Stimulated activated CD4-positive, alpha-beta T cell treated with anti-CD3 and anti-CD28 coated beads, Interleukin-2, amount 100 ng/mL, for 48 hours (primary cell): Measurements from ENCODE around the gene BTBD18.
"Not testable (repeated sequence)": the region's sequence is repeated elsewhere in the genome, so short reads cannot be mapped to it uniquely, and the experiment has no call there.

ENCODE experiments used
- DNase-seq, 2 donors: peaks; one replicate each; pipeline ENCODE4 v3.0.0-alpha.2; 2020

BTBD18 gene

DNA sequence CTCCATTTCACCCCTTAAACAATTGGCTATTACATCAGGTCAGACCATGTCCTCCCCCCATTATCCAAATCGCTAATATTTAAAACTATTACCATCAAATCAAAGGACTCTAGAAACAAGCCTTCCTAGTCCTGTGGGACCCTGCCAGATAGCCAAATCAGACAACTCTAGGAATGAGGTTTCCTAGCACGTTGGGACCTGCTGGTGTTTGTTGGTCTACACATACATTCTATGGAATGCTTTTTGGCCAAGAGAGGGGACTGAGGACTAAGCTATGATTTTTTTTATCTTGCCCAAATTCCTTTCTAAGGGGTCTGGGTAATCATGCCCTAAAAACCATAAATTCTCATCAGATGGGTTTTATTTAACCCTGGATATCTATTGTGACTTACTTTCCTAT is 24.4 kb downstream of the BTBD18 start:
- DNase-seq: no peak

DNA sequence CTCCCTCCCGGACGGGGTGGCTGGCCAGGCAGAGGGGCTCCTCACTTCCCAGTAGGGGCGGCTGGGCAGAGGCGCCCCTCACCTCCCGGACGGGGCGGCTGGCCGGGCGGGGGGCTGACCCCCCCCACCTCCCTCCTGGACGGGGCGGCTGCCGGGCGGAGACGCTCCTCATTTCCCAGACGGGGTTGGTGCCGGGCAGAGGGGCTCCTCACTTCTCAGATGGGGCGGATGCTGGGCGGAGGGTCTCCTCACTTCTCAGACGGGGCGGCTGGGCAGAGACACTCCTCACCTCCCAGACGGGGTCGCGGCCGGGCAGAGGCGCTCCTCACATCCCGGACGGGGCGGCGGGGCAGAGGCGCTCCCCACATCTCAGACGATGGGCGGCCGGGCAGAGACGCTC is 34.9 kb downstream of the BTBD18 start:
- not testable (repeated sequence) for DNase-seq

DNA sequence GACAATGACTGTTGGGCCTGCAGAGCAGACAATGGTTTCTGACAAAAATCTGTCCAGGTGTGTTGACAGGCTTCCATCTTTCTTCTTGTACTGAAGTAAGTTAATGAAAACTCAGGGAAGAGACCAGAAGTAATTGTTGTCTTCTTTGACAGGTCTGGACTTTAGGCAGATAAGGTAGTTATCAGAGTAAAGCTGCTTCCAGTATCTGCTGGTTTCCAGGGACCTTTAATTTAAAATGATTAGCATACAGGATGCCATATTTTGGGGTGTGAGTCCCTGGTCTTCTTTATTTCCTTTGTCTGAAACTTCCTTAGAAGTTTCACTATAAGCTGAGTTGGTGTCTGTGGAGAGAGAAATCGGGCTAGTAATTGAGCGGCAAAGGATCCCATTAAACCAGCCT is 37.8 kb downstream of the BTBD18 start:
- DNase-seq: no peak

DNA sequence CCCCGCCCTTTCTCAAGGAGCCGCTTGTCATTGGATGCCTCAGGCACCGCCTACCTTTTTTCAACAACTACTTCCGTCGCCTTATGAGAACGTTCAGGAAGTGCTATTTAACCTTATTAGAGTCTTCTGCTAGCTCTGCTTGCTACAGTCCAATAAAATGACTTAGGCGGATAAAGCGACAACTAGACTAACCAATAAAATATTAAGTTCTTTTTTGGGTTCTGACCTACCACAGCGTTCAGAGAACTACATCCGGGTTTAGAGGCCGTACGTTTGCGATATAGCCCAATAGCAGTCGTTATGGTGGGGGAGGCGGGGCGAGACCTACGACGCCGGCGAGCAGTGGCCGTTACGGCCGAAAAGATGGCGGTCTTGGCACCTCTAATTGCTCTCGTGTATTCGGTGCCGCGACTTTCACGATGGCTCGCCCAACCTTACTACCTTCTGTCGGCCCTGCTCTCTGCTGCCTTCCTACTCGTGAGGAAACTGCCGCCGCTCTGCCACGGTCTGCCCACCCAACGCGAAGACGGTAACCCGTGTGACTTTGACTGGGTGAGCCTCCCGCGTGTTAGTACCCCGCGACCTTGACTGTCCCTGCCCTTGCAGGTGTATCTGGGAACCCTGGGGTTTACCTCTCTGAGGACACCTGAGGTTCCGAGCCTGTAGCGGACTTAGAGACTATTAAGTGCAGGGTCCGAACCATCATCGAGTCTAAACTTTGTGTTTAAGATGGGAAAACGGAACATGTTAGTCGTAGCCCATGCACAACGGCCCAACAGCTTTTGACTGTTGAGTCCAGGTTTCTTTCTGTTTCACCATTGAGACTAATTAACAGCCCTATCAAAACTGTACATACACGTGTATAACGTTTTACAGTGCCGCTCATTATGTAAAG is 39.1 kb downstream of the BTBD18 start, which contains the start of gene TMX2:
TMX2 (plus strand) TSS at position 338 of the 895 bp plus-strand sequence; CDS start at position 364, 26 bp downstream.
- DNase-seq: peak; percentile 84

DNA sequence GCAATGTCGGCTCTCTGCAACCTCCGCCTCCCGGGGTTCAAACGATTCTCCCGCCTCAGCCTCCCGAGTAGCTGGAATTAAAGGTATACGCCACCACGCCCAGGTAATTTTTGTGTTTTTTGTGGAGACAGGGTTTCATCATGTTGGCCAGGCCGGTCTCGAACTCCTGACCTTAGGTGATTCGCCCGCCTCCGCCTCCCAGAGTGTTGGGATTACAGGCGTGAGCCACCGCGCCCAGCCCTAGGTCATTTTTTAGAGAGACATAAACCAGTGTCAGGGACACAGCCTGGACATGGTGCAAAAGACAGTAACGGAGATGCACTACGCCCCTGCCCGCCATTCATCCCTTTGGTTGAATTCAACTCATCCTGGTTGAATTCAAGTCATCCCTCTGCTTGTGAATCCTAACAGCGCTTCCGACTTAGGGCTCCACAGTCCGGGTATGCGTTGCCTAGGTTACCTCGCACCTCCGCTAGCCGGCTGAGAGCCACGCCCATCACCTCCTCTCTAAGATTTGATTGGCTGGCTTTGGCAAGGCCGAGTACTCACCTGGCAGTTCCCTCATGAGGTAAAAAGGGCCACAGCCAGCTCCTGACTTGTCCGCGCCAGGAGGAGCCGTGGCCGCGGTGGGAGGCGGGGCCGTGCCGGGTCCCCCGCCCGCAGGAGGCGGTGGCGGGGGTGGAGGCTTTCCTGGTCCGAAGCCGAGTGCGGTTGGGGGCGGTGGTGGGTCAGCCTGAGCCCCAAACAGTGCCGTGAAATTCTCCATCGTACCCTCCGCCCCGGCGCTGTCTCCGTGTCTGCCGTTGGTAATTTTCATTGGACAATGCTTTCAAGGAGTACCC is 40.0 kb downstream of the BTBD18 start, which contains the start of gene MED19:
MED19 (minus strand) TSS at position 802 of the 842 bp plus-strand sequence; CDS start at position 766, 36 bp downstream.
- peak; percentile 62 to 65 for DNase-seq

DNA sequence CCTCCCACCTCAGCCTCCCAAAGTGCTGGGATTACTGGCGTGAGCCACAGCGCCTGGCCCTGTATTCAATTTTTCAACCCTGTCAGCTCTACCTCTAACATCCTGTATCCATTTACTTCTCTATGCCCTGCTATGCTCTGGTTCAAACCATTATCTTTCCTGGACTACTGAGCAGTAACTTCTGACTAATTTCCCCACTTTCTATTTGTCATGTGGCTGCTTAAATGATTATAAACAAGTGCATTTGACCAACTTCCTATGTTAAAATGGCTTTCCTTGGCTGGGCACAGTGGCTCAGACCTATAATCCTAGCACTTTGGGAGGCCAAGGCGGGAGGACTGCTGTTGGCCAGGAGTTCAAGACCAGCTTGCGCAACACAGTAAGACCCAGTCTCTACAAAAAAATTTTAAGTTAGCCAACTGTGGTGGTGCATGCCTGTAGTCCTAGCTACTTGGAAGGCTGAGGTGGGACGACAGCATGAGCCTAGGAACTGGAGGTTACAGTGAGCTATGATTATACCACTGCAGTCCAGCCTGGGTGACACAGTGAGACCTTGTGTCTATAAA is 41.7 kb downstream of the BTBD18 start:
- DNase-seq: no peak

DNA sequence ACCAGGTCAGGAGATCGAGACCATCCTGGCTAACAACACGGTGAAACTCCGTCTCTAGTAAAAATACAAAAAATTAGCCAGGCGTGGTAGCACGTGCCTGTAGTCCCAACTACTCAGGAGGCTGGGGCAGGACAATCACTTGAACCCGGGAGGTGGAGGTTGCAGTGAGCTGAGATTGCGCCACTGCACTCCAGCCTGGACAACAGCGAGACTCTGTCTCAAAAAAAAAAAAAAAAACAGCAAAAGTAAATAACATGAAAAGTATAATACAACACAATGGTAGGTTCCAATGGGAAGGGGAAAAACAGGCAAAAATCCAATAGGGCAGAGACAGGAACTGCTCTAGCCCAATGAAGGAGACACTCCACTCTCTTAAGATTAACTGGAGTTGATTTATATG is 46.2 kb downstream of the BTBD18 start:
- DNase-seq: not testable (repeated sequence)

DNA sequence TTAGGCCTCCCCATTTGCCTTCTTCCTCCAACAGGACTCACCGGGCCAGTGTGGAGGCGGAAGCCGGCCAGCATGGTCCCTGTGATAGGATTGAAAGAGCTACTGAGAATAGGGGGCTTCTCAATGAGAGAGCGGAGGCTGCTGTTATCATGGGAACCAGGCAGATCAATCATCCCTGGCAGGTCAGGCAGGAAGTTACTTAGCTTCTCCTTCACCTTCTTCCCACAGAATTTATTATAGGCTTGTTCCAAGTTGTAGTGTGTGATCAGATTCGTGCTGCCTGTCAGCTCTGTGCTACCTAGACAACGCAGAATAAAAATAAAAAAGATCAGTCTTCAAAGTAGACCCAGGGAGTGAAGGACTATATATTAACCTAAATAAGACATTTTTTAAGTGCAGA is 46.7 kb downstream of the BTBD18 start:
- DNase-seq: no peak

DNA sequence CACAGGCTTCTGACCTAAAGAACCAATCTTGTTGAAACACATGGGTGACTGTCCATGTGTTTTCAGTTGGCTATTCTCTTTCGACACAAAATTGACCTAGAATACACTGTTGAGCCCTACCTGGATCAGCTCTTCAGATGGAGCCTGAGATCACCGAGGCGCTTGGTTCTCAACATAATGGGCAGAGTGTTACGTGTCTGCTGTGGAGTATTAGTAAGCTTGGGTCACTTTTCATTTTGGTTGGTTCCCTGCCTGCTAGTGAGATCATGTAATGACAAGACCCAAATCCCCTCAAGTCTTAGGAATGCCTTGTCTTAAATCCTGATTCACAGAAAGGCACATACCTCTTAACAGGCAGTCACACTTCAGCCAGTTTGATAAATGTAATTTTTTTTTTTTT is 48.3 kb downstream of the BTBD18 start:
- no peak for DNase-seq

DNA sequence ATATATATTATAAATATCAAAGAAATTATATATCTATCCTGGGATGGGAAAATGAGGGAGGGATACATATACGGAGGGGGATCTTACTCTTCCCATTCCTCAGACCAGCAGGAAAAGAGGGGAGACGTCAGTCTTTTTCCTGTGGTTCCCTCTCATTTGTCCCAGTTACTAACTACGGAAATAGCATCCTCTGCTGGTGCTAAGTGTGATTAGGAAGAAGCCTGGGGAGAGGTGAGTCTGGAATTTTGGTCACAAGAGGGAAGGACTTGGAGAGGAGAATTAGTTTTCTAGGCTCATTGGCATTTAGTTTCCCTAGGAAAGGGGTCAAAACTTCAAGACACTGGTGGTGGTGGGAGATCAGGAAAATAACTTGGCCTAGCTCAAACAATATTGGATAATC is 51.2 kb downstream of the BTBD18 start:
- DNase-seq: no peak

DNA sequence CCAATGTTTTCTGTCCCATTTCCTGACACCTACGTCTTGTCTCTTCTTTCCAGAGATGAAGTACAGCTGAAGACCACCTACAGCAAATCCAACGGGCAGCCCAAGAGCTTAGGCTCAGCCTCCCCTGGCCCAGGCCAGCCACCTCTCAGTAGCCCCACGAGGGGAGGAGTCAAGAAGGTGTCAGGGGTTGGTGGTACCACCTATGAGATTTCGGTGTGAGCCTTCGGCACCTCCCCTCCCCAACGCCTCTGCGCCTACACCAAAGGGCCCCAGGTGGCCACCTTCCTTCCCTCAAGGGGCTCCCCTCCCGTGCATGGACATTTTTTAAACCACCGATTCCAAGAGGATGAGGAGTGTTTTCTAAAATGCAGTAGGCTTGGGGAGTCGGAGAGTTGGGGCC is 51.8 kb downstream of the BTBD18 start:
- no peak for DNase-seq

DNA sequence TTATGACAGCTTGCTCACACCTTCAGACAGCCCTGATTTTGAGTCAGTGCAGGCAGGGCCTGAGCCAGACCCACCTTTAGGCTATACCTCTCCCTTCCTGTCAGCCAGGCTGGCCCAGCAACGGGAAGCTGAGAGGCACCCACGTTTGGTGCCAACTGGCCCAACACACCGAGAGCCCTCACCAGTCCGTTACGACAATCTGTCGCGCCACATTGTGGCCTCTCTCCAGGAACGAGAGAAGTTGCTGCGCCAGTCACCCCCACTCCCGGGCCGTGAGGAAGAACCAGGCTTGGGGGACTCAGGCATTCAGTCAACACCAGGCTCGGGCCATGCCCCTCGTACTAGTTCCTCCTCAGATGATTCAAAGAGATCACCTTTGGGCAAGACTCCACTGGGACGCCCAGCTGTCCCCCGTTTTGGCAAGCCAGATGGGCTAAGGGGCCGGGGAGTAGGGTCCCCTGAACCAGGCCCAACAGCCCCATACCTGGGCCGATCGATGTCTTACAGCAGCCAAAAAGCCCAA is 52.7 kb downstream of the BTBD18 start:
- no peak for DNase-seq
